ACC112 (cell line): ENCODE results near the gene MCM5.
"Not testable (repeated sequence)": the region's sequence is repeated elsewhere in the genome, so short reads cannot be mapped to it uniquely, and the experiment has no call there.

Experiments
- H2AFZ ChIP-seq: fragments of 200-600 bp; sonication (generic); one replicate; pipeline ENCODE4 v1.6.0; 2017; ENCODE audit warnings: antibody characterized with exemption, low read length; ENCODE audit not compliant: unreplicated experiment
- H3K27ac ChIP-seq: fragments of 200-600 bp; sonication (generic); 2 replicates; pipeline ENCODE4 v1.5.1; 2014; ENCODE audit warnings: low read depth, mild to moderate bottlenecking, antibody characterized with exemption, low read length, moderate library complexity
- H3K27me3 ChIP-seq: fragments of 200-600 bp; sonication (generic); 2 replicates; pipeline ENCODE4 v1.6.1; 2014; ENCODE audit warnings: mild to moderate bottlenecking, antibody characterized with exemption, low read length, moderate library complexity, mixed read lengths; ENCODE audit not compliant: insufficient read depth
- H3K36me3 ChIP-seq: fragments of 200-600 bp; sonication (generic); 2 replicates; pipeline ENCODE4 v1.6.1; 2016; ENCODE audit warnings: mild to moderate bottlenecking, antibody characterized with exemption, low read length, moderate library complexity, mixed read lengths; ENCODE audit not compliant: insufficient read depth
- H3K4me1 ChIP-seq: fragments of 200-600 bp; sonication (generic); one replicate; pipeline ENCODE4 v1.6.1; 2016; ENCODE audit warnings: low read length, mixed read lengths; ENCODE audit not compliant: insufficient read depth, unreplicated experiment, control insufficient read depth
- H3K4me3 ChIP-seq: fragments of 200-600 bp; sonication (generic); 2 replicates; pipeline ENCODE4 v1.5.1; 2014; ENCODE audit warnings: mild to moderate bottlenecking, low read depth, low read length
- H3K79me2 ChIP-seq: fragments of 200-600 bp; sonication (generic); one replicate; pipeline ENCODE4 v1.6.0; 2016; ENCODE audit warnings: low read length; ENCODE audit not compliant: control insufficient read depth, unreplicated experiment, insufficient read depth

Gene MCM5

GRCh38 chr22:35452810-35453743, 53.1 kb downstream of the MCM5 start:
- Histone ChIP-seq H3K79me2 (no peaks in the 10 kb centered on the region), H3K4me1 (no peaks in the 10 kb centered on the region), H3K27ac (no peak overlapping the region), H2AFZ (no peak overlapping the region), H3K4me3 (no peak overlapping the region), H3K36me3 (no peaks in the 10 kb centered on the region), H3K27me3 (no peaks in the 10 kb centered on the region)

GRCh38 chr22:35454416-35455054, 54.6 kb downstream of the MCM5 start:
- Histone ChIP-seq H3K4me1 (no peaks in the 10 kb centered on the region), H3K4me3 (no peak overlapping the region), H3K79me2 (no peaks in the 10 kb centered on the region), H3K27me3 (no peaks in the 10 kb centered on the region), H3K36me3 (no peaks in the 10 kb centered on the region), H2AFZ (no peak overlapping the region), H3K27ac (no peak overlapping the region)

- H3K79me2 ChIP-seq = no peaks in the 10 kb centered on the region
- H3K4me3 ChIP-seq = no peak overlapping the region
- H3K27me3 ChIP-seq = no peaks in the 10 kb centered on the region
- no peaks in the 10 kb centered on the region for H3K4me1 ChIP-seq
- no peak overlapping the region for H2AFZ ChIP-seq
- H3K27ac ChIP-seq = no peak overlapping the region
- H3K36me3 ChIP-seq = no peaks in the 10 kb centered on the region
Measured at GRCh38 chr22:35455529-35455928, 55.6 kb downstream of the MCM5 start.

- no peaks in the 10 kb centered on the region for H3K79me2 ChIP-seq
- H3K36me3 ChIP-seq = no peaks in the 10 kb centered on the region
- no peaks in the 10 kb centered on the region for H3K4me1 ChIP-seq
- H2AFZ ChIP-seq = no peak overlapping the region
- H3K4me3 ChIP-seq = no peak overlapping the region
- no peak overlapping the region for H3K27ac ChIP-seq
- no peaks in the 10 kb centered on the region for H3K27me3 ChIP-seq
Measured at GRCh38 chr22:35456757-35457156, 56.8 kb downstream of the MCM5 start.

- H2AFZ ChIP-seq = no peak overlapping the region
- no peaks in the 10 kb centered on the region for H3K36me3 ChIP-seq
- no peaks in the 10 kb centered on the region for H3K27me3 ChIP-seq
- H3K79me2 ChIP-seq = no peaks in the 10 kb centered on the region
- no peak overlapping the region for H3K27ac ChIP-seq
- H3K4me3 ChIP-seq = no peak overlapping the region
- H3K4me1 ChIP-seq = no peaks in the 10 kb centered on the region
Measured at GRCh38 chr22:35457729-35458546, 58.0 kb downstream of the MCM5 start.

GRCh38 chr22:35458547-35459422, 58.8 kb downstream of the MCM5 start:
- Histone ChIP-seq H3K36me3 (no peaks in the 10 kb centered on the region), H3K27me3 (no peaks in the 10 kb centered on the region), H2AFZ (no peak overlapping the region), H3K4me3 (no peak overlapping the region), H3K4me1 (no peaks in the 10 kb centered on the region), H3K27ac (no peak overlapping the region), H3K79me2 (no peaks in the 10 kb centered on the region)

GRCh38 chr22:35459423-35459894, 59.5 kb downstream of the MCM5 start:
- Histone ChIP-seq H3K4me3 (no peak overlapping the region), H3K79me2 (no peaks in the 10 kb centered on the region), H3K27me3 (no peaks in the 10 kb centered on the region), H3K36me3 (no peaks in the 10 kb centered on the region), H3K27ac (no peak overlapping the region), H3K4me1 (no peaks in the 10 kb centered on the region), H2AFZ (no peak overlapping the region)

GRCh38 chr22:35459976-35460375, 60.0 kb downstream of the MCM5 start:
- H3K4me3 ChIP-seq, H3K4me1 ChIP-seq, H3K27ac ChIP-seq, H3K36me3 ChIP-seq, H2AFZ ChIP-seq, H3K79me2 ChIP-seq, H3K27me3 ChIP-seq: not testable (repeated sequence)

- H3K79me2 ChIP-seq = no peaks in the 10 kb centered on the region
- H3K36me3 ChIP-seq = no peaks in the 10 kb centered on the region
- H3K27ac ChIP-seq = no peak overlapping the region
- H3K4me3 ChIP-seq = no peak overlapping the region
- no peaks in the 10 kb centered on the region for H3K27me3 ChIP-seq
- no peak overlapping the region for H2AFZ ChIP-seq
- no peaks in the 10 kb centered on the region for H3K4me1 ChIP-seq
Measured at GRCh38 chr22:35460688-35461087, 60.7 kb downstream of the MCM5 start.
